Measurements from ENCODE around the gene FBXO44. TPM values are rescaled to one million over a fixed set of nuclear protein-coding genes. Genes with fewer than 3 reads are reported as not detected.

The FBXO44 gene
- total RNA-seq, 2 donors from 2014 or later, result 12.9 to 30.6 TPM

- no peaks in the 10 kb centered on the region for H3K27me3 ChIP-seq
- peaks cover 30% of the 10 kb centered on the region for H3K4me1 ChIP-seq
- 88% methylated on average over 9 of the region's 9 CpGs for WGBS, 2 donors
- ATAC-seq (no peak), DNase-seq (no peak)
- TF ChIP-seq, protein P1, sequence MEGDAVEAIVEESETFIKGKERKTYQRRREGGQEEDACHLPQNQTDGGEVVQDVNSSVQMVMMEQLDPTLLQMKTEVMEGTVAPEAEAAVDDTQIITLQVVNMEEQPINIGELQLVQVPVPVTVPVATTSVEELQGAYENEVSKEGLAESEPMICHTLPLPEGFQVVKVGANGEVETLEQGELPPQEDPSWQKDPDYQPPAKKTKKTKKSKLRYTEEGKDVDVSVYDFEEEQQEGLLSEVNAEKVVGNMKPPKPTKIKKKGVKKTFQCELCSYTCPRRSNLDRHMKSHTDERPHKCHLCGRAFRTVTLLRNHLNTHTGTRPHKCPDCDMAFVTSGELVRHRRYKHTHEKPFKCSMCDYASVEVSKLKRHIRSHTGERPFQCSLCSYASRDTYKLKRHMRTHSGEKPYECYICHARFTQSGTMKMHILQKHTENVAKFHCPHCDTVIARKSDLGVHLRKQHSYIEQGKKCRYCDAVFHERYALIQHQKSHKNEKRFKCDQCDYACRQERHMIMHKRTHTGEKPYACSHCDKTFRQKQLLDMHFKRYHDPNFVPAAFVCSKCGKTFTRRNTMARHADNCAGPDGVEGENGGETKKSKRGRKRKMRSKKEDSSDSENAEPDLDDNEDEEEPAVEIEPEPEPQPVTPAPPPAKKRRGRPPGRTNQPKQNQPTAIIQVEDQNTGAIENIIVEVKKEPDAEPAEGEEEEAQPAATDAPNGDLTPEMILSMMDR (IDR thresholded peaks at IDR 0.05), result no peak
- no peak for TF ChIP-seq POLR2A (IDR thresholded peaks at IDR 0.05)
- intact Hi-C loops (cut with DNase I), result loop anchor here (5.0 to 10.0 kb wide), 2 partner anchors 71 to 402 kb away; no protein-coding TSS in a partner anchor
- H3K27ac ChIP-seq, result no peak overlapping the region
- H3K4me3 ChIP-seq, result no peak overlapping the region
- no peaks in the 10 kb centered on the region for H3K36me3 ChIP-seq (replicated peaks in 1 of 2; ENCODE audit: insufficient read depth in 1 of 2, low read depth in 2 of 2)
- no peaks in the 10 kb centered on the region for H3K9me3 ChIP-seq
Observed at GRCh38 chr1:11646317-11646716, 8.4 kb upstream of the FBXO44 start.

GRCh38 chr1:11647333-11647732 lies 7.3 kb upstream of the FBXO44 start:
- DNase-seq (no peak), ATAC-seq (no peak)
- H3K27ac ChIP-seq, result no peak overlapping the region
- H3K4me1 ChIP-seq, result peaks cover 30% of the 10 kb centered on the region
- intact Hi-C loops (cut with DNase I), result loop anchor here (5.0 to 10.0 kb wide), 2 partner anchors 70 to 403 kb away; no protein-coding TSS in a partner anchor
- no peaks in the 10 kb centered on the region for H3K9me3 ChIP-seq
- WGBS, 2 donors, result 83 to 90% methylated on average over 5 to 7 of the region's 7 CpGs
- H3K4me3 ChIP-seq, result no peak overlapping the region
- no peaks in the 10 kb centered on the region for H3K27me3 ChIP-seq
- H3K36me3 ChIP-seq (replicated peaks in 1 of 2; ENCODE audit: insufficient read depth in 1 of 2, low read depth in 2 of 2), result no peaks in the 10 kb centered on the region
- TF ChIP-seq, protein P1 (IDR thresholded peaks at IDR 0.05), result no peak
- no peak for TF ChIP-seq POLR2A (IDR thresholded peaks at IDR 0.05)

- Histone ChIP-seq H3K27ac (no peak overlapping the region), H3K4me3 (no peak overlapping the region), H3K4me1 (peaks cover 30% of the 10 kb centered on the region), H3K9me3 (no peaks in the 10 kb centered on the region), H3K36me3 (replicated peaks in 1 of 2; ENCODE audit: insufficient read depth in 1 of 2, low read depth in 2 of 2) (no peaks in the 10 kb centered on the region), H3K27me3 (no peaks in the 10 kb centered on the region)
- DNase-seq (peak in 2 of 4 donors; percentile 43 to 47), ATAC-seq (no peak)
- WGBS, 2 donors, result 42 to 54% methylated on average over 4 to 6 of the region's 6 CpGs
- TF ChIP-seq, protein P1 (IDR thresholded peaks at IDR 0.05), result no peak
- TF ChIP-seq POLR2A (IDR thresholded peaks at IDR 0.05), result no peak
- intact Hi-C loops (cut with DNase I), result loop anchor here (5.0 to 10.0 kb wide), 2 partner anchors 69 to 403 kb away; no protein-coding TSS in a partner anchor
Observed at GRCh38 chr1:11648039-11648438, 6.6 kb upstream of the FBXO44 start.

DNA sequence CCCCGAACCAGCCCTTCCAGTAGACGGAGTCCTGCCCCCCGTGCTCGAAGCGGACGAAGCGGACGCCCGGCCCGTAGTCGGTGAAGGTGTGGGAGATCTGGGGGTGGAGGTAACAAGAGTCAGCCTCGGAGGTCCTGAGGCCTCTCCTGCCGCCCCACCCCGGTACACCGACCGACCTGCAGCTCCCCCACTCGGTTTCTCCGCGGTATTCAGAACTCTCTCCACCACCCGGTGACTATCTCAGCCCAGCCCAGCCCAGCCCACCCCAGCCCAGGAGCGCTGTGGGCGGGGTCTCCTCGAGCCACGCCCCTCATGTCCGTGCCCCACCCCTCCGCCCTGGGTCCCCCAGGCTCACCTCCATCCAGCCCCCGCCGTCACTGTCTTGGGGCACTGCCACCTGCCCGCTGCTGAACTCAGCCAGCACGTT lies 5.9 kb upstream of the FBXO44 start:
- Histone ChIP-seq H3K27ac (peak overlapping the region in 1 of 4 donors; percentile 84), H3K4me3 (no peak overlapping the region), H3K27me3 (no peaks in the 10 kb centered on the region), H3K9me3 (no peaks in the 10 kb centered on the region), H3K36me3 (replicated peaks in 1 of 2; ENCODE audit: insufficient read depth in 1 of 2, low read depth in 2 of 2) (no peaks in the 10 kb centered on the region), H3K4me1 (peaks cover 34% of the 10 kb centered on the region)
- TF ChIP-seq, protein P1 (IDR thresholded peaks at IDR 0.05), result no peak
- TF ChIP-seq POLR2A (IDR thresholded peaks at IDR 0.05), result no peak
- intact Hi-C loops (cut with DNase I), result loop anchor here (5.0 to 10.0 kb wide), 2 partner anchors 69 to 404 kb away; no protein-coding TSS in a partner anchor
- ATAC-seq, result peak; percentile 61
- 17 to 80% methylated on average over 1 to 30 of the region's 30 CpGs for WGBS, 2 donors
- DNase-seq, result peak; percentile 56 to 73 (median 67)

DNA sequence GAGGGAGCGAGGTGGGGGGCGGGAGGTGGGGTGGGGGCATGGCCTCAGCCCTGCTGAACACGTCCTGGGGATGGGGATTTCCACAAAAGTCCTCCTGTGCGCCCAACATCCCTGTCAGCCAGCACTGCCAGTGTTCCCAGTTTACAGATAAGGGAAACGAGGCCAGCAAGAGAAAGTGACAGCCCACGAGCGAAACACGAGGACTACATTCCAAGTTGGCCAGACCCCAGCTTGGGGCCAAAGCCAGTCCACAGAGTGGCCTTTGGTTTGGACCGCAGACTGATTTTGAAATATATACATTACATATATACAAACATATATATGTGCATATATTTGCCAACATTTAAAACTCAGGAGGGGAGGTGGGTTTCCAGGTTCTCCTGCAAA lies 5.4 kb upstream of the FBXO44 start:
- Histone ChIP-seq H3K27me3 (no peaks in the 10 kb centered on the region), H3K4me3 (no peak overlapping the region)

More for the DNA sequence above, 5.4 kb upstream of the FBXO44 start:
- H3K36me3 ChIP-seq (replicated peaks in 1 of 2; ENCODE audit: insufficient read depth in 1 of 2, low read depth in 2 of 2), result no peaks in the 10 kb centered on the region
- ATAC-seq (no peak), DNase-seq (peak in 3 of 4 donors; percentile 35 to 54 (median 36))
- peak overlapping the region in 3 of 4 donors; percentile 9 to 93 (median 84) for H3K27ac ChIP-seq
- intact Hi-C loops (cut with DNase I), result loop anchor here (5.0 to 10.0 kb wide), 2 partner anchors 68 to 404 kb away; no protein-coding TSS in a partner anchor
- WGBS, 2 donors, result 7 to 11% methylated on average over 5 to 7 of the region's 9 CpGs
- no peak for TF ChIP-seq POLR2A (IDR thresholded peaks at IDR 0.05)
- TF ChIP-seq, protein P1 (IDR thresholded peaks at IDR 0.05), result no peak
- peaks cover 38% of the 10 kb centered on the region for H3K4me1 ChIP-seq
- no peaks in the 10 kb centered on the region for H3K9me3 ChIP-seq

All from body of pancreas (tissue), 4 donors.